ENCODE data around the gene FRMD4A.

FRMD4A gene

GRCh38 chr10:13812804-13813203 is 517.9 kb downstream of the FRMD4A start:
- Histone ChIP-seq H3K4me3 (ENCODE audit: insufficient read depth, low read length, poor library complexity, severe bottlenecking) (no peak overlapping the region), H2AFZ (ENCODE audit: low read depth, low read length, severe bottlenecking) (no peak overlapping the region), H4K20me1 (ENCODE audit: low read depth, low read length) (no peaks in the 10 kb centered on the region), H3K9me2 (replicated peaks; ENCODE audit: insufficient read depth, low read length) (no peaks in the 10 kb centered on the region), H3K9ac (ENCODE audit: low read length) (no peak overlapping the region), H3K36me3 (ENCODE audit: low read length) (no peaks in the 10 kb centered on the region), H3K79me2 (ENCODE audit: insufficient read depth, low read length) (no peaks in the 10 kb centered on the region), H3K27me3 (ENCODE audit: low read length) (no peaks in the 10 kb centered on the region), H3K9me3 (ENCODE audit: insufficient read depth, low read length) (no peaks in the 10 kb centered on the region), H3F3A (ENCODE audit: insufficient read depth) (no peaks in the 10 kb centered on the region), H3K4me2 (ENCODE audit: low read depth, low read length, poor library complexity, severe bottlenecking) (no peak overlapping the region), H3K27ac (ENCODE audit: low read depth, low read length) (no peak overlapping the region)
- TF ChIP-seq CTCF (IDR thresholded peaks at IDR 0.05; ENCODE audit: insufficient read depth, low read length, poor library complexity, severe bottlenecking) (no peak), EZH2phosphoT487 (conservative IDR thresholded peaks at IDR 0.05; ENCODE audit: low read length) (no peak)

- TF ChIP-seq CTCF (IDR thresholded peaks at IDR 0.05; ENCODE audit: insufficient read depth, low read length, poor library complexity, severe bottlenecking) (no peak), EZH2phosphoT487 (conservative IDR thresholded peaks at IDR 0.05; ENCODE audit: low read length) (no peak)
- Histone ChIP-seq H3K27ac (ENCODE audit: low read depth, low read length) (no peak overlapping the region), H3F3A (ENCODE audit: insufficient read depth) (no peaks in the 10 kb centered on the region), H2AFZ (ENCODE audit: low read depth, low read length, severe bottlenecking) (no peak overlapping the region), H3K79me2 (ENCODE audit: insufficient read depth, low read length) (no peaks in the 10 kb centered on the region), H3K9me3 (ENCODE audit: insufficient read depth, low read length) (no peaks in the 10 kb centered on the region), H3K4me3 (ENCODE audit: insufficient read depth, low read length, poor library complexity, severe bottlenecking) (no peak overlapping the region), H3K27me3 (ENCODE audit: low read length) (no peaks in the 10 kb centered on the region), H4K20me1 (ENCODE audit: low read depth, low read length) (no peaks in the 10 kb centered on the region), H3K9me2 (replicated peaks; ENCODE audit: insufficient read depth, low read length) (no peaks in the 10 kb centered on the region), H3K9ac (ENCODE audit: low read length) (no peak overlapping the region), H3K36me3 (ENCODE audit: low read length) (no peaks in the 10 kb centered on the region), H3K4me2 (ENCODE audit: low read depth, low read length, poor library complexity, severe bottlenecking) (no peak overlapping the region)
These were observed 520.2 kb downstream of the FRMD4A start for GRCh38 chr10:13810568-13810967.

GRCh38 chr10:13809427-13809826 is 521.3 kb downstream of the FRMD4A start:
- no peaks in the 10 kb centered on the region for H3F3A ChIP-seq (ENCODE audit: insufficient read depth)
- no peak overlapping the region for H2AFZ ChIP-seq (ENCODE audit: low read depth, low read length, severe bottlenecking)
- H3K36me3 ChIP-seq (ENCODE audit: low read length), result no peaks in the 10 kb centered on the region
- H3K27me3 ChIP-seq (ENCODE audit: low read length), result no peaks in the 10 kb centered on the region
- no peak for TF ChIP-seq EZH2phosphoT487 (conservative IDR thresholded peaks at IDR 0.05; ENCODE audit: low read length)
- no peak for TF ChIP-seq CTCF (IDR thresholded peaks at IDR 0.05; ENCODE audit: insufficient read depth, low read length, poor library complexity, severe bottlenecking)
- H3K4me2 ChIP-seq (ENCODE audit: low read depth, low read length, poor library complexity, severe bottlenecking), result no peak overlapping the region
- no peak overlapping the region for H3K9ac ChIP-seq (ENCODE audit: low read length)
- no peaks in the 10 kb centered on the region for H3K79me2 ChIP-seq (ENCODE audit: insufficient read depth, low read length)
- no peaks in the 10 kb centered on the region for H3K9me3 ChIP-seq (ENCODE audit: insufficient read depth, low read length)
- no peaks in the 10 kb centered on the region for H3K9me2 ChIP-seq (replicated peaks; ENCODE audit: insufficient read depth, low read length)
- no peaks in the 10 kb centered on the region for H4K20me1 ChIP-seq (ENCODE audit: low read depth, low read length)
- no peak overlapping the region for H3K4me3 ChIP-seq (ENCODE audit: insufficient read depth, low read length, poor library complexity, severe bottlenecking)
- no peak overlapping the region for H3K27ac ChIP-seq (ENCODE audit: low read depth, low read length)

Measured in SU-DHL-6 (cell line).